GM18867 (cell line): ENCODE data around the gene RLN3.
"Not testable (repeated sequence)": the region's sequence is repeated elsewhere in the genome, so short reads cannot be mapped to it uniquely, and the experiment has no call there.

Experiments
- ATAC-seq: cut with Tn5 transposase; IDR thresholded peaks from one replicate; pipeline ENCODE4 v1.9.1; 2021; ENCODE audit warnings: mild to moderate bottlenecking, moderate library complexity; ENCODE audit not compliant: unreplicated experiment

The RLN3 gene

GRCh38 chr19:14019100-14019499 is 8.8 kb upstream of the RLN3 start:
- ATAC-seq = no peak

- ATAC-seq = not testable (repeated sequence)
Observed at GRCh38 chr19:14019739-14020138, 8.2 kb upstream of the RLN3 start.

GRCh38 chr19:14021474-14021873 is 6.5 kb upstream of the RLN3 start:
- no peak for ATAC-seq

- no peak for ATAC-seq
Observed at GRCh38 chr19:14022469-14022868, 5.5 kb upstream of the RLN3 start.

- no peak for ATAC-seq
Observed at GRCh38 chr19:14023404-14024235, 4.3 kb upstream of the RLN3 start.

- ATAC-seq = not testable (repeated sequence)
Observed at GRCh38 chr19:14026652-14027192, 1.2 kb upstream of the RLN3 start.

GRCh38 chr19:14028901-14029300 is 953 bp downstream of the RLN3 start:
- ATAC-seq = no peak

- no peak for ATAC-seq
Observed at GRCh38 chr19:14030997-14031718, 3.2 kb downstream of the RLN3 start.

- ATAC-seq = peak; percentile 49
Observed at GRCh38 chr19:14031719-14032480, 4.0 kb downstream of the RLN3 start, which contains the start of gene IL27RA. TSS of gene IL27RA (plus strand) at chr19:14031762. CDS start at chr19:14031873, 111 bp downstream.

GRCh38 chr19:14033946-14034345 is 6.0 kb downstream of the RLN3 start:
- no peak for ATAC-seq

- not testable (repeated sequence) for ATAC-seq
Observed at GRCh38 chr19:14035159-14035558, 7.2 kb downstream of the RLN3 start.

- no peak for ATAC-seq
Observed at GRCh38 chr19:14035706-14036105, 7.8 kb downstream of the RLN3 start.

- no peak for ATAC-seq
Observed at GRCh38 chr19:14039181-14039580, 11.2 kb downstream of the RLN3 start.

- not testable (repeated sequence) for ATAC-seq
Observed at GRCh38 chr19:14042659-14043608, 15.0 kb downstream of the RLN3 start.

- not testable (repeated sequence) for ATAC-seq
Observed at GRCh38 chr19:14047866-14048265, 19.9 kb downstream of the RLN3 start.

GRCh38 chr19:14048443-14049153 is 20.6 kb downstream of the RLN3 start:
- ATAC-seq = no peak

- ATAC-seq = no peak
Observed at GRCh38 chr19:14050512-14050911, 22.6 kb downstream of the RLN3 start.

- not testable (repeated sequence) for ATAC-seq
Observed at GRCh38 chr19:14050961-14051360, 23.0 kb downstream of the RLN3 start.

GRCh38 chr19:14051980-14052379 is 24.0 kb downstream of the RLN3 start:
- ATAC-seq = no peak
